ENCODE data around the gene STX10.

Gene STX10

DNA sequence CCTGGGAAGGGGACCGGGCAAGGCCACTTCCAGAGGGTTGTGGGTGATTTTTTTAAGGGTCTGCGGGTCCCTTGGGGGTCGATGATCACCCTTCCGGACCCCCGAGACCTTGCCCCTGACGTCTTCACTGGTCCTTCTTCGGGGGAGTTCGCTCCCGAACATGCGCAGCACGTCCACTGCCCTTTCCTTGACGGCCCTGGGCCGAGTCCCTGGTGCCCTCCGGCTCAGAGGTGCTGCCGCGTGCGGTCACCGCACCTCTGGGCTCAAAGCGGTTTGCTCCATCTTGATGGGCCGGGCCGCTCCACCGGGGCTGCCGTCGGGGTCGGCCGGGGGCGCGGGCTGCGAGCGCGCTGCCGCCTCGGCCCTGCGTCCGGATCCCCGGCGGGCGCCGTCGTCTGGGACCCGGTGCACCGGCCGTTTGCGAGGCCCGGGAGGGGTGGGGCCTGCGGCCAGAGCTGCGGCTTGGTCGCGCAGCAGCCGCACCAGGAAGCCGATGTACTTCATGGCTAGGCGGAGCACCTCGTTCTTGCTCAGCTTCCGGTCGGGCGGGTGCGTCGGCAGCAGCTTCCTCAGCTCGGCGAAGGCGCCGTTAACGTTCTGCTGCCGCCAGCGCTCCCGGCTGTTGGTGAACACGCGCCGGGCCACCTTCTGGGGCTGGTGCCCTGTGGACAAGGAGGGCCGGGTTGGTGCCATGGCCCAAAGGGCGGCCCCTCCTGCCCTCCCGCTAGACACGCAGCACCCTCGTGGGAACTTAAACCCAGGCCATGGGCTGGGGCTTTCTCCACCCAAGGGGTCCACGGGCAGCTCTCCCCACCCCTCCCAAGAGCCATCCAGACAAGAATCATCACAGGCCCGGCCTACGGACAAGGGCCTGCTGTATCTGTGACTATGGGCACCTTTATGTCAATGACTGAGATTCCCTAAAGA lies 50.8 kb downstream of the STX10 start:
- DNase-seq = peak; percentile 83

DNA sequence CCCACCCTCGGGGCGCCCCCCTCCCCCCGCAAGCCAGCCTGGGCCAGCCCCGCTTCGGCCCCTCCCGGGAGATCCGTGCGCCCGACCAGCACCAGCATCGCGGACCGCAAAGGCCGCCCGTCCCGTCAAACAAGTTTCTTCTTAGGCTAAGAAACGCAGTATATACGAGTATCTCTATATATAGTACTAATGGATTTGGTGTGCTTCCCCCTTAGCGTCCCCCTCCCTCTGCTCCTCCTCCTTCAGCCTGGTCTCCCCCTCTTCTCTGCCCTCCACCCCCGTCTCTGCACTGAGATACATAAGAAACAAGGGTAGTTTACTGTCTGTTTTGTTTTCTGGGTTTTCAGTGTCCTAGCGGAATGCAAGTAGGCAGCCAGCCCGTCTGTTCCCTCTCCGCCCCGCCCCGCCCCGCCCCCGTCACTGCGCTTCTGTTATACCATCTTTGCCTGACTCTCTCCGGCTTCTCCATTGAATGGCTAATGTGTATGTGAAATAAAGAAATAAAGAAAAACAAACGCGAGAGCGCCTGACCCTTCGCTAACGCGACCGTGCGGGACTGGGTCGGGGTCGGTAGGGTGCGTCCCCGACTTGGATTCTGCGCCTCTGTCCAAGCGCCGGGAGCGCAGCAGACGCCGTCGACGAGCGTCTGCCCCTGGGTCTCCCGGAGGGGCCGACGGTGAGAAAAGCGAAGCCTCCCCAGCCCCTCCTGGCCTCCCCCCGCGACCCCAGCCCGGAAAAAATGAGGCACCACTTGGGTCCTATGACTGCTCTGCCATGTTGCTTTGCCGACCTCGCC lies 51.7 kb downstream of the STX10 start:
- DNase-seq = peak; percentile 50

DNA sequence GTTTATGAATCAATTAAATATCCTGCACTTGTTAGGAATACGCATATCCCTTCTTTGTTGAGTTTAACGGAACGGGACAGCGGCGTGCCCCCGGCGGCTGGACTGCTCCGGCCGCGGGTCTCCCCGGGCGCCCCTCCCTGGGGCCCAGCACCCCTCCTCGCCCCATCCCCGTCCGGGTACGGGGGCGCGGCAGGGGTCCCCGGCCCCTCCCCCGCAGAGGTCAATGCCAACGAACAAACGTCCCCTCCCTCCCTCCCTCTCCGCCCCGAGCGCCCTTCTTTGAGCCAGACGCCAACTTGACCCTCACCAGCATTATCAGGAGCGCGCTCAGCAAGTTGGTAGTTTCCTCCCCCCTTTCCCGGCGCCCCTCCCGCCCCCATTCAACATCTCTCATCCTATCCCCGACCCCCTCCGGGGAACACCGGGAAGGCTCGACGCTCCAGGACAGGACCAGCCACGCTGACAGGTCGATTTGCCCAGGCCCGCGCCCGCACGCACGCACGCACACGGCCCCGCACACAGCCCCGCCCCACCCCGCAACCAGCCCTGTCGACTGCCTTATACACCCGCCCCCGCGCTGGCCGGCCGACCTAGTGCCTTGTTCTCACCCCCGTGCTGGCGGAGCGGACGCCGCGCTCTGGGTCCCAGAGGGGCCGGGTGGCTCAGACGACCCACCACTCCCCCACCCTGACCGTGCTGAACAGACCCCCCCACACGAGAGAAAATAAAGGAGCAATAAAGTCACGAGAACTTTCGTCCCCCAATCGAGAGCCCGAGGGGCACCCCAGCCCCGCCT lies 52.5 kb downstream of the STX10 start:
- DNase-seq = no peak

DNA sequence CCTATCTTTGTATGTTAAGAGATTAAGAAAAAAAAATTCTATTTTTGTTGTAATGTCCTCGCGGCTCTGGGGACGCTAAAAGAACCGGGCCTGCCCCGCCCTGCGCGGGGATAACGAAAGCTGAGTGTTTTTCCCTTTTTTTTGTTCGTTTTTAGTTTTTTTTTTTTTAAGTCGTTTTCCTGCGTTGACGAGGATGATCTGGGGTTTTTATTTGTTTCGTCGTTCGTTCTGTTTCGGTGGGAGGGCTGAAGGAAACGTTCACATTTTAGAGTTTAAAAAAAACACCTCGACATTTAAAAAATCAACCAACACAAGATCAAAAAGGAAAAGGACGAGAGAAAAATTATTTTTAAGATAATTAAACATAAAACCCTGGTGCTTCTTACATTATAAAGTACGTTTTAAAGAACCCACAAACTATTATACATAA lies 53.1 kb downstream of the STX10 start:
- DNase-seq = peak; percentile 31

DNA sequence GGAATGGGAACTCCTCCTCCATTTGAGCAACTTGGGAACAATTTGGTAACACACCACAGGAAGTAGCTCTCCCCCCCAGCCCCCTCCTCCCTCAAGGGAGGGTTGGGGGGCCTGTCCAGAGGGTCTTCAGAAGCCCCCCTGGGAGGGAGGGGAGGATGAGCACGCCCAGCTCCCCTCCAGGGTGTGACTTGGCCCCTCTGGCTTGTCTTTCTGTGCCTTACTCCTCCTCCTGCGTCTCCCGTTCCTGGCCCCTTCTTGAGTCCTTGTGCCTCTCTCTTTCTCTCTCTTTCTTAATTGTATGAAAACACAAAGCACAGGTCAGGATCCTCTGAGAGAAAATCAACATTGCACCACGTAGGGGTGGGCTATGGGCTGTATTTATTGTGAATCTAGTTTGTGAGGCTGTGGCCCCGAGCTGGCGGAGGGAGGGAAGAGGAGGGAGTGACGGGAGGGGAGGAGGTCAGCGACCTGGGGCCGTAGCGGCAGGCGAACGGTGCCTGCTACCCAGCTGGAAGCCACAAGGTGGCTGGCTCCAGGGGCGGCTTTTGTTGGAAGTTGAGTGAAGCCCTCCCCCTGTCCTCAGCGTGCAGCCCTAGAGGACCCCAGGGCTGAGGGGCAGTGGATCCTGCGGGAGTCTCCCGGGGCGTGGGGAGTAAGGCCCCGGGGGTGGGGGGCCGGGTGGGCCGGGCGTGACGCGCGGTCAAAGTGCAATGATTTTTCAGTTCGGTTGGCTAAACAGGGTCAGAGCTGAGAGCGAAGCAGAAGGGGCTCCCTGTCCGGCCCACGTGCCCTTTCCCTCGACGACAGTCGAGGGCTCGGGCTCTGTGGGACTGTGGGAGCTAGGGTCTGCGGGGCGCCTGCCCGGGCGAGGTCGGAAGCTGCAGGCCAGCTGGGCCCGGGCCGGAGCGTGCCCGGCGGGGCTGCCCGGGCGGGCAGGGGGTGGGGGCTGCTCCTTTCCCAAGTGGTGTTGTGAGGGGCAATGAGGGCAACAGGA lies 53.9 kb downstream of the STX10 start:
- DNase-seq = peak; percentile 22

DNA sequence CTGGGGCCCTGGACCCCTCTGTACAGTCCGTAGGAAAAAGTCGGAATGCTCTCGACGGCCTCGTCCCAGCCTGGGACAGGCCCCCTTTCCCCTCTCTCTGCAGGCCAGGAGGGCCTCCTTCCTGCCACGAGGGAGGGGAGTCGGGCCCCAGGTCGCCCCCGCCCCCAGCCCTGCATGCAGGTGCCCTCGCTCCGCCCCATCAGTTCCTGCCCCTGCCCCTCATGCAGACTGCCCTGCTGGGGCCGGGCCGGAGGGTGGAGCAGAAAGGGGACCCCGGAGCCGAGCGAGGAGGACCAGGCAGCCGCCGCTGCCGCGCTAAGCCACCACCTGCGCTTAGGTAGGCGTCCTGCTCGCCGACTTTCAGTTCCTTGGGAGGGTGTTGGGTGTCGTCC lies 54.8 kb downstream of the STX10 start:
- no peak for DNase-seq

DNA sequence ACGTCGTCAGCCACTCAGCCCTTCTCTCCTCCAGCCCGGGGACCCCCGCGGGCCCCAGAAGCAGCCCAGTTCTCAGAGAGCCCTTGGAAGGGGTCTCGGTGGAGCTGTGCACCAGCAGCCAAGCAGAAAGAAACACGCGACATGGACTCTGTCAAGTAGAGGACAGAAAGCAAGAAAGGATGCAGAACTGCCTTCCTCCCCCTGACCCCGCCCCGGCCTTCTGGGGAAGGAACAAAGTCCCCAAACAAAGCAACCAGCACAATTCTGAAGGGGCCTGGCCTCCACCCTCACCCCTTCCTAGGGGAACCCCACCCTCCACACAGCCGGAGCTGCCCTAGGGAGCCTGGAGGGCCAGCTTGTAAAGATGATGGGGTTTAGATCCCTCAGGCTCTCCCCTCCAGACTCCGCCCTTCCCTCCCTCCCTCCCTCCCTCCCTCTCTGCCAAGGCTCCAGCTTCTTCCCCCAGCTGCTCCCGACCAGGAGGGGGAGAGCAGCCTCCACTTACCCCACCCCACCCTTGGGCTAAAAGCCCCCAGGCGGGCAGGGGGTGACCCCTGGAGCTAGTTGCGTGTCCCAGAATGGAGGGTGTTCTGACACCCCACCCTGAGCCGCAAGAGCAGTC lies 55.3 kb downstream of the STX10 start:
- DNase-seq = peak; percentile 21

DNA sequence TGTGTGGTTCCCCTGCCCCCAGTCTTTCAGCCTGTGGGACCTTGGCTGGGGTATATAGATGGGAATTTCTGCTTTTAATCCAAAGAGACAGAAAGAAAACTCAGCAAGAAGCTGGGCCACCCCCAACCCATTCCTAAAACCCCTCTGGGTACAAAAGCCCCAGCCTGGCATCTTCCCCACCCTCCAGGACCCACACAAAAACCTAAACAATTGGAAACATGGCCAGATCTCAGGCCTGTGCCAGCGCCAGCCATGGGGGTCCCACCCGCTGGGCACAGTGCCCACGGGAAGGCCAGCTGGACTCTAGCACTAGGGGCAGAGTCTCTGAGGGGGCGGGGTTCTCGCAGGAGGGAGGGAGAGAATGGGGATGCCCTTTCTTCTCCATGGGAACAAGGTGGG lies 56.1 kb downstream of the STX10 start:
- DNase-seq = no peak
